Parathyroid adenoma (tissue), 2 donors: ENCODE results near the gene TRIM9.
"Not testable (repeated sequence)": the region's sequence is repeated elsewhere in the genome, so short reads cannot be mapped to it uniquely, and the experiment has no call there.

ENCODE experiments used
- H2AFZ ChIP-seq: fragments of 300-600 bp; sonication (generic); one replicate; pipeline ENCODE4 v1.7.0; 2017; ENCODE audit warnings: antibody characterized with exemption, mild to moderate bottlenecking
- H3K27ac ChIP-seq: fragments of 300-600 bp; sonication (generic); one replicate; pipeline ENCODE4 v1.7.0; 2017
- H3K27me3 ChIP-seq: fragments of 300-600 bp; sonication (generic); one replicate; pipeline ENCODE4 v1.7.0; 2017; ENCODE audit warnings: low read length; ENCODE audit not compliant: control insufficient read depth, insufficient read depth
- H3K36me3 ChIP-seq: fragments of 300-600 bp; sonication (generic); one replicate; pipeline ENCODE4 v1.7.0; 2017; ENCODE audit warnings: low read length; ENCODE audit not compliant: control insufficient read depth, insufficient read depth
- H3K4me1 ChIP-seq: fragments of 300-600 bp; sonication (generic); one replicate; pipeline ENCODE4 v1.7.0; 2017; ENCODE audit warnings: control low read depth
- H3K4me2 ChIP-seq: fragments of 300-600 bp; sonication (generic); one replicate; pipeline ENCODE4 v1.7.0; 2017; ENCODE audit warnings: low read length
- H3K4me3 ChIP-seq: fragments of 300-600 bp; sonication (generic); one replicate; pipeline ENCODE4 v1.7.0; 2017; ENCODE audit warnings: low read depth, low read length
- H3K79me2 ChIP-seq: fragments of 300-600 bp; sonication (generic); one replicate; pipeline ENCODE4 v1.7.0; 2017; ENCODE audit warnings: control low read depth
- H3K9ac ChIP-seq: fragments of 300-600 bp; sonication (generic); one replicate; pipeline ENCODE4 v1.7.0; 2017; ENCODE audit warnings: mild to moderate bottlenecking
- H3K9me3 ChIP-seq: fragments of 300-600 bp; sonication (generic); one replicate; pipeline ENCODE4 v1.7.0; 2017; ENCODE audit warnings: low read length; ENCODE audit not compliant: control insufficient read depth
- CTCF ChIP-seq: fragments of 300-600 bp; sonication (generic); IDR thresholded peaks from one replicate; pipeline ENCODE4 v1.7.0; 2017; ENCODE audit warnings: antibody characterized with exemption, mild to moderate bottlenecking
- donor health status: primary hyperparathyroidism.

TRIM9 gene

GRCh38 chr14:50964683-50965390 is 130.1 kb downstream of the TRIM9 start:
- H3K27me3 ChIP-seq, result no peaks in the 10 kb centered on the region
- no peaks in the 10 kb centered on the region for H3K79me2 ChIP-seq
- H3K4me2 ChIP-seq, result no peak overlapping the region
- H3K9ac ChIP-seq, result no peak overlapping the region
- no peak overlapping the region for H3K4me3 ChIP-seq
- H2AFZ ChIP-seq, result peak overlapping the region; percentile 0
- no peaks in the 10 kb centered on the region for H3K9me3 ChIP-seq
- no peak for TF ChIP-seq CTCF
- H3K27ac ChIP-seq, result no peak overlapping the region
- H3K4me1 ChIP-seq, result peaks cover 12% of the 10 kb centered on the region
- no peaks in the 10 kb centered on the region for H3K36me3 ChIP-seq

GRCh38 chr14:50963919-50964318 is 131.0 kb downstream of the TRIM9 start:
- no peak overlapping the region for H3K27ac ChIP-seq
- no peaks in the 10 kb centered on the region for H3K27me3 ChIP-seq
- H3K4me2 ChIP-seq, result no peak overlapping the region
- no peak overlapping the region for H2AFZ ChIP-seq
- no peak overlapping the region for H3K4me3 ChIP-seq
- H3K36me3 ChIP-seq, result no peaks in the 10 kb centered on the region
- no peaks in the 10 kb centered on the region for H3K9me3 ChIP-seq
- no peaks in the 10 kb centered on the region for H3K79me2 ChIP-seq
- H3K9ac ChIP-seq, result no peak overlapping the region
- H3K4me1 ChIP-seq, result peaks cover 12% of the 10 kb centered on the region
- TF ChIP-seq CTCF, result no peak

- Histone ChIP-seq H3K79me2 (no peaks in the 10 kb centered on the region), H3K4me1 (peaks cover 12% of the 10 kb centered on the region), H3K4me3 (peak overlapping the region; percentile 1), H3K4me2 (peak overlapping the region; percentile 67), H3K36me3 (no peaks in the 10 kb centered on the region), H3K9me3 (no peaks in the 10 kb centered on the region), H2AFZ (peak overlapping the region; percentile 81), H3K9ac (no peak overlapping the region), H3K27me3 (no peaks in the 10 kb centered on the region), H3K27ac (peak overlapping the region; percentile 58)
- TF ChIP-seq CTCF, result no peak
Measured at GRCh38 chr14:50961605-50962221, 133.2 kb downstream of the TRIM9 start.

- no peak for TF ChIP-seq CTCF
- no peak overlapping the region for H3K27ac ChIP-seq
Measured at GRCh38 chr14:50957296-50957695, 137.6 kb downstream of the TRIM9 start.

GRCh38 chr14:50956421-50956820 is 138.5 kb downstream of the TRIM9 start:
- not testable (repeated sequence) for H3K4me3 ChIP-seq, H3K27ac ChIP-seq, H3K9ac ChIP-seq

More at GRCh38 chr14:50957296-50957695, 137.6 kb downstream of the TRIM9 start:
- Histone ChIP-seq H3K4me2 (no peak overlapping the region), H3K79me2 (no peaks in the 10 kb centered on the region), H3K9ac (no peak overlapping the region), H3K27me3 (no peaks in the 10 kb centered on the region), H3K9me3 (no peaks in the 10 kb centered on the region), H3K36me3 (no peaks in the 10 kb centered on the region), H2AFZ (no peak overlapping the region), H3K4me3 (no peak overlapping the region), H3K4me1 (peaks cover 16% of the 10 kb centered on the region)

More at GRCh38 chr14:50956421-50956820, 138.5 kb downstream of the TRIM9 start:
- H3K9me3 ChIP-seq, H2AFZ ChIP-seq, H3K4me1 ChIP-seq, H3K27me3 ChIP-seq, H3K4me2 ChIP-seq, H3K79me2 ChIP-seq, H3K36me3 ChIP-seq: not testable (repeated sequence)
